GM23338 (cell line): ENCODE results near the gene CPSF4L. TPM values are rescaled to one million over a fixed set of nuclear protein-coding genes. Genes with fewer than 3 reads are reported as not detected.

Experiments
- ATAC-seq: fragments of 200-7000 bp; cut with Tn5 transposase; 3 replicates; pipeline ENCODE4 v1.9.1; 2020
- DNase-seq: peaks from one replicate; pipeline ENCODE4 v3.0.0-alpha.2; 2015; ENCODE audit warnings: low spot score
- H2AFZ ChIP-seq: fragments of 200-600 bp; sonication (generic); 2 replicates; pipeline ENCODE4 v1.8.0; 2016; ENCODE audit warnings: antibody characterized with exemption, mild to moderate bottlenecking, moderate library complexity
- H3F3A ChIP-seq: fragments of 200-600 bp; sonication (generic); replicated peaks from 2 replicates; pipeline ENCODE4 v1.8.0; 2017; ENCODE audit warnings: antibody characterized with exemption, mixed run types, low read depth
- H3K27ac ChIP-seq: fragments of 200-600 bp; sonication (generic); 2 replicates; pipeline ENCODE4 v1.6.1; 2016; ENCODE audit warnings: low read depth
- H3K27me3 ChIP-seq: fragments of 200-600 bp; sonication (generic); 2 replicates; pipeline ENCODE4 v1.8.0; 2016; ENCODE audit warnings: mild to moderate bottlenecking, mixed run types, moderate library complexity; ENCODE audit not compliant: insufficient read depth
- H3K36me3 ChIP-seq: fragments of 200-600 bp; sonication (generic); 2 replicates; pipeline ENCODE4 v1.8.0; 2016; ENCODE audit warnings: mild to moderate bottlenecking; ENCODE audit not compliant: insufficient read depth
- H3K4me1 ChIP-seq: fragments of 200-600 bp; sonication (generic); 2 replicates; pipeline ENCODE4 v1.8.0; 2016; ENCODE audit warnings: mild to moderate bottlenecking, moderate library complexity; ENCODE audit not compliant: insufficient read depth
- H3K4me2 ChIP-seq: fragments of 200-600 bp; sonication (generic); 2 replicates; pipeline ENCODE4 v1.7.1; 2017; ENCODE audit warnings: mixed run types
- H3K4me3 ChIP-seq: fragments of 200-600 bp; sonication (generic); 2 replicates; pipeline ENCODE4 v1.6.1; 2016; ENCODE audit warnings: mixed run types
- H3K79me2 ChIP-seq: fragments of 200-600 bp; sonication (generic); replicated peaks from 2 replicates; pipeline ENCODE4 v1.8.0; 2017; ENCODE audit warnings: mild to moderate bottlenecking; ENCODE audit not compliant: insufficient read depth
- H3K9me2 ChIP-seq: fragments of 200-600 bp; sonication (generic); 2 replicates; pipeline ENCODE4 v1.8.0; 2017; ENCODE audit not compliant: insufficient read depth
- H4K20me1 ChIP-seq: fragments of 200-600 bp; sonication (generic); replicated peaks from 2 replicates; pipeline ENCODE4 v1.8.0; 2017; ENCODE audit warnings: mild to moderate bottlenecking; ENCODE audit not compliant: insufficient read depth
- H3K27ac Mint-ChIP-seq: 2 replicates; pipeline ENCODE4 v1.8.0; 2020; ENCODE audit warnings: inconsistent platforms, mild to moderate bottlenecking, moderate library complexity, mixed read lengths
- H3K27me3 Mint-ChIP-seq: 3 replicates; pipeline ENCODE4 v1.8.0; 2022; ENCODE audit warnings: low read depth, mild to moderate bottlenecking, moderate library complexity, mixed read lengths, inconsistent platforms; ENCODE audit not compliant: insufficient read depth, poor library complexity
- H3K36me3 Mint-ChIP-seq: 3 replicates; pipeline ENCODE4 v1.8.0; 2021; ENCODE audit warnings: low read depth, mild to moderate bottlenecking, inconsistent platforms, moderate library complexity, mixed read lengths
- H3K4me1 Mint-ChIP-seq: 3 replicates; pipeline ENCODE4 v1.8.0; 2020; ENCODE audit warnings: mild to moderate bottlenecking, inconsistent platforms, mixed read lengths
- H3K4me3 Mint-ChIP-seq: 3 replicates; pipeline ENCODE4 v1.8.0; 2021; ENCODE audit warnings: moderate library complexity, mild to moderate bottlenecking, inconsistent platforms, mixed read lengths
- H3K9me3 Mint-ChIP-seq: 3 replicates; pipeline ENCODE4 v1.8.0; 2020; ENCODE audit warnings: moderate library complexity, mild to moderate bottlenecking, inconsistent platforms, mixed read lengths
- CREB1 ChIP-seq: fragments of 250-450 bp; sonication (Bioruptor Pico); IDR thresholded peaks from 2 replicates; pipeline ENCODE4 v1.5.0; 2020; ENCODE audit warnings: low read depth, mild to moderate bottlenecking, moderate library complexity
- EZH2 ChIP-seq: fragments of 200-600 bp; sonication (generic); IDR thresholded peaks from one replicate; pipeline ENCODE4 v1.8.0; 2017; ENCODE audit warnings: antibody characterized with exemption, mild to moderate bottlenecking, low read depth; ENCODE audit not compliant: unreplicated experiment
- NANOG ChIP-seq: IDR thresholded peaks from 2 replicates; pipeline ENCODE4 v1.6.1; 2016; ENCODE audit warnings: antibody characterized with exemption, borderline replicate concordance
- REST ChIP-seq: IDR thresholded peaks from one replicate; pipeline ENCODE4 v1.6.1; 2018; ENCODE audit warnings: antibody characterized with exemption; ENCODE audit not compliant: unreplicated experiment
- ZNF331 ChIP-seq: fragments of 250-450 bp; sonication (Bioruptor Pico); IDR thresholded peaks from 2 replicates; pipeline ENCODE4 v1.5.0; 2020; ENCODE audit warnings: low read depth, mild to moderate bottlenecking, moderate library complexity
- polyA plus RNA-seq: library from polyadenylated mRNA; unstranded; fragments of >200 nt; fragmentation: Nextera tagmentation; extraction: Ambion mirVana; gene quantifications from 2 replicates; pipeline ENCODE4 v1.2.1, GENCODE V29; 2016
- total RNA-seq: library from RNA; depleted of rRNA; stranded (reverse); fragments of >200 nt; shearing (Covaris generic); gene quantifications from 2 replicates; pipeline ENCODE4 v1.2.3, GENCODE V29; 2014
- TF ChIP-seq, protein P1 (sequence below), 2 experiments: fragments of 200-600 bp in 1 of 2; sonication (generic) in 1 of 2; conservative IDR thresholded peaks; 2 replicates each; pipeline versions ENCODE4 v1.5.1 to v1.6.1; 2016 to 2017; ENCODE audit warnings: antibody characterized with exemption in 2 of 2, low read depth in 2 of 2, mild to moderate bottlenecking in 2 of 2, moderate library complexity in 1 of 2

Gene CPSF4L
- total and polyA plus RNA-seq, 2 experiments from 2014 or later = not detected

- Histone ChIP-seq H3K4me1 (0 out of 2 replicates have a peak, but pooled peaks cover 3% of the 10 kb centered on the region), H4K20me1 (no peaks in the 10 kb centered on the region), H2AFZ (no peak overlapping the region), H3K36me3 (no peaks in the 10 kb centered on the region), H3K79me2 (no peaks in the 10 kb centered on the region), H3K27ac (no peak overlapping the region), H3K9me2 (no peaks in the 10 kb centered on the region; the same call in 1 of the 2 replicates), H3K4me2 (no peak overlapping the region), H3F3A (no peaks in the 10 kb centered on the region), H3K27me3 (no peaks in the 10 kb centered on the region), H3K4me3 (no peak overlapping the region)
- ATAC-seq (no peak), DNase-seq (no peak)
- no peak for TF ChIP-seq REST
- TF ChIP-seq EZH2 = no peak
- TF ChIP-seq ZNF331 (CRISPR knock-in tag) = no peak
- no peak overlapping the region; the same call in 1 of the 2 replicates for H3K27ac Mint-ChIP-seq
- H3K27me3 Mint-ChIP-seq = peaks cover 14% of the 10 kb centered on the region
- no peaks in the 10 kb centered on the region for H3K36me3 Mint-ChIP-seq
- no peaks in the 10 kb centered on the region for H3K9me3 Mint-ChIP-seq
- H3K4me1 Mint-ChIP-seq = peaks cover 9% of the 10 kb centered on the region; the same call in 2 of the 3 replicates
- H3K4me3 Mint-ChIP-seq = no peak overlapping the region
These were observed 12.8 kb upstream of the CPSF4L start for GRCh38 chr17:73274490-73274889.

DNA sequence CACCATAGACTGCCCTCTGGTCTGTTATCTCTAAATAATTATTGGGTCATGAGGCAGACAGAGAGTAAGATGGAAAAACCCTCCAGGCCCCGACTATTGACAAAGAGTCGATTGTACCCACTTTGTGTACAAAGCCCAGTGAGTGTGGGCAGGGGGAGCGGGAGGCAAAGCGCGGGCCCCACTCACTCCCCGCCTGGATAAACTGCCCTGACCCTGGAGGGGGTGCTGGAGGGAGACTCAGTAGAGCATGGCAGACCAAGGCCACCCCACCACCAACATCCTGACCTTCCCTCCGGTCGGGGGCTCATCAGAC lies 11.2 kb upstream of the CPSF4L start:
- H3K9me2 ChIP-seq = no peaks in the 10 kb centered on the region; the same call in 1 of the 2 replicates
- Mint-ChIP-seq H3K4me1 (peaks cover 3% of the 10 kb centered on the region; the same call in 1 of the 3 replicates), H3K36me3 (no peaks in the 10 kb centered on the region), H3K27me3 (peaks cover 12% of the 10 kb centered on the region), H3K4me3 (no peak overlapping the region), H3K9me3 (no peaks in the 10 kb centered on the region), H3K27ac (no peak overlapping the region)
- H3K27me3 ChIP-seq = no peaks in the 10 kb centered on the region
- no peak for TF ChIP-seq NANOG
- TF ChIP-seq, protein P1, sequence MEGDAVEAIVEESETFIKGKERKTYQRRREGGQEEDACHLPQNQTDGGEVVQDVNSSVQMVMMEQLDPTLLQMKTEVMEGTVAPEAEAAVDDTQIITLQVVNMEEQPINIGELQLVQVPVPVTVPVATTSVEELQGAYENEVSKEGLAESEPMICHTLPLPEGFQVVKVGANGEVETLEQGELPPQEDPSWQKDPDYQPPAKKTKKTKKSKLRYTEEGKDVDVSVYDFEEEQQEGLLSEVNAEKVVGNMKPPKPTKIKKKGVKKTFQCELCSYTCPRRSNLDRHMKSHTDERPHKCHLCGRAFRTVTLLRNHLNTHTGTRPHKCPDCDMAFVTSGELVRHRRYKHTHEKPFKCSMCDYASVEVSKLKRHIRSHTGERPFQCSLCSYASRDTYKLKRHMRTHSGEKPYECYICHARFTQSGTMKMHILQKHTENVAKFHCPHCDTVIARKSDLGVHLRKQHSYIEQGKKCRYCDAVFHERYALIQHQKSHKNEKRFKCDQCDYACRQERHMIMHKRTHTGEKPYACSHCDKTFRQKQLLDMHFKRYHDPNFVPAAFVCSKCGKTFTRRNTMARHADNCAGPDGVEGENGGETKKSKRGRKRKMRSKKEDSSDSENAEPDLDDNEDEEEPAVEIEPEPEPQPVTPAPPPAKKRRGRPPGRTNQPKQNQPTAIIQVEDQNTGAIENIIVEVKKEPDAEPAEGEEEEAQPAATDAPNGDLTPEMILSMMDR (conservative IDR thresholded peaks at IDR 0.05; ENCODE audit: low read depth in 2 of 2) = no peak
- no peak for TF ChIP-seq CREB1 (CRISPR knock-in tag)
- DNase-seq (no peak), ATAC-seq (no peak)
- no peaks in the 10 kb centered on the region for H4K20me1 ChIP-seq
- no peaks in the 10 kb centered on the region for H3K79me2 ChIP-seq
- no peak overlapping the region for H2AFZ ChIP-seq
- H3K27ac ChIP-seq = no peak overlapping the region
- H3K4me2 ChIP-seq = no peak overlapping the region
- H3K4me3 ChIP-seq = no peak overlapping the region
- H3K4me1 ChIP-seq = 0 out of 2 replicates have a peak, but pooled peaks cover 3% of the 10 kb centered on the region
- no peaks in the 10 kb centered on the region for H3F3A ChIP-seq
- no peaks in the 10 kb centered on the region for H3K36me3 ChIP-seq
